ENCODE measurements around the gene STRN. TPM values are rescaled to one million over a fixed set of nuclear protein-coding genes. Genes with fewer than 3 reads are reported as not detected.
"Not testable (repeated sequence)": the region's sequence is repeated elsewhere in the genome, so short reads cannot be mapped to it uniquely, and the experiment has no call there.

Gene STRN
- total RNA-seq, 2 experiments from 2014 or later = 20.4 to 20.8 TPM

GRCh38 chr2:37005118-37005868, 39.0 kb upstream of the STRN start:
- Histone ChIP-seq H3K4me1 (ENCODE audit: insufficient read depth, low read length) (no peaks in the 10 kb centered on the region), H3K36me3 (ENCODE audit: insufficient read depth, low read length) (peaks cover 67% of the 10 kb centered on the region), H3K4me3 (ENCODE audit: low read length) (no peak overlapping the region), H3K27ac (ENCODE audit: low read depth in 1 of 2, low read length in 2 of 2) (no peak overlapping the region), H3K9me3 (ENCODE audit: control insufficient read depth in 1 of 2, insufficient read depth in 1 of 2, low read length in 2 of 2) (no peaks in the 10 kb centered on the region), H3K27me3 (ENCODE audit: control insufficient read depth in 1 of 2, insufficient read depth in 2 of 2, low read length in 2 of 2) (no peaks in the 10 kb centered on the region)
- H3K9me3 Mint-ChIP-seq = no peaks in the 10 kb centered on the region
- ChIA-PET CTCF (no interaction called here), POLR2A (no interaction called here)
- peak; percentile 50 for TF ChIP-seq CTCF (IDR thresholded peaks at IDR 0.05)
- H3K36me3 Mint-ChIP-seq (ENCODE audit: low read depth) = peaks cover 87% of the 10 kb centered on the region
- intact Hi-C loops (cut with DNase I, micrococcal nuclease) = loop anchor here (1.0 to 2.0 kb wide), 3 partner anchors 220 to 225 kb away; no protein-coding TSS in a partner anchor
- no peaks in the 10 kb centered on the region for H3K27me3 Mint-ChIP-seq
- ATAC-seq (ENCODE audit: poor library complexity) (peak; percentile 84), DNase-seq (peak in 4 of 14 experiments; percentile 18 to 45 (median 36))
- H3K27ac Mint-ChIP-seq = peak overlapping the region; percentile 50
- peaks cover 14% of the 10 kb centered on the region for H3K4me1 Mint-ChIP-seq (ENCODE audit: low read depth)
- H3K4me3 Mint-ChIP-seq = peak overlapping the region; percentile 64

- no peaks in the 10 kb centered on the region for H3K9me3 ChIP-seq (ENCODE audit: control insufficient read depth in 1 of 2, insufficient read depth in 1 of 2, low read length in 2 of 2)
- Mint-ChIP-seq H3K4me1 (ENCODE audit: low read depth) (peaks cover 11% of the 10 kb centered on the region), H3K4me3 (no peak overlapping the region), H3K27ac (no peak overlapping the region), H3K36me3 (ENCODE audit: low read depth) (peaks cover 86% of the 10 kb centered on the region), H3K27me3 (no peaks in the 10 kb centered on the region), H3K9me3 (no peaks in the 10 kb centered on the region)
- no peaks in the 10 kb centered on the region for H3K4me1 ChIP-seq (ENCODE audit: insufficient read depth, low read length)
- H3K27ac ChIP-seq (ENCODE audit: low read depth in 1 of 2, low read length in 2 of 2) = no peak overlapping the region
- no peak for TF ChIP-seq CTCF (IDR thresholded peaks at IDR 0.05)
- no peak overlapping the region for H3K4me3 ChIP-seq (ENCODE audit: low read length)
- ATAC-seq (ENCODE audit: poor library complexity) = no peak
- ChIA-PET POLR2A (interaction anchor here (0.7 kb wide), 1 partner anchor 47 kb away, joined by 3 read pairs; no protein-coding TSS in a partner anchor), CTCF (no interaction called here)
- intact Hi-C loops (cut with DNase I, micrococcal nuclease) = no loop called here
- H3K36me3 ChIP-seq (ENCODE audit: insufficient read depth, low read length) = peaks cover 85% of the 10 kb centered on the region
- DNase-seq = no peak
- H3K27me3 ChIP-seq (ENCODE audit: control insufficient read depth in 1 of 2, insufficient read depth in 2 of 2, low read length in 2 of 2) = no peaks in the 10 kb centered on the region
Observed at GRCh38 chr2:37000988-37001556, 34.7 kb upstream of the STRN start.

- peaks cover 82% of the 10 kb centered on the region for H3K36me3 ChIP-seq (ENCODE audit: insufficient read depth, low read length)
- POLR2A ChIA-PET = interaction anchor here (0.7 kb wide), 1 partner anchor 48 kb away, joined by 3 read pairs; no protein-coding TSS in a partner anchor
Observed at GRCh38 chr2:37000318-37000717, 34.0 kb upstream of the STRN start.

GRCh38 chr2:36999416-36999815, 33.1 kb upstream of the STRN start:
- H3K4me1 Mint-ChIP-seq (ENCODE audit: low read depth); H3K4me1 ChIP-seq (ENCODE audit: insufficient read depth, low read length); H3K9me3 Mint-ChIP-seq; CTCF ChIA-PET; DNase-seq; H3K27ac ChIP-seq (ENCODE audit: low read depth in 1 of 2, low read length in 2 of 2); H3K27ac Mint-ChIP-seq; H3K4me3 Mint-ChIP-seq; H3K4me3 ChIP-seq (ENCODE audit: low read length); ATAC-seq (ENCODE audit: poor library complexity); intact Hi-C loops (cut with DNase I, micrococcal nuclease); H3K27me3 Mint-ChIP-seq; POLR2A ChIA-PET; H3K9me3 ChIP-seq (ENCODE audit: control insufficient read depth in 1 of 2, insufficient read depth in 1 of 2, low read length in 2 of 2); H3K27me3 ChIP-seq (ENCODE audit: control insufficient read depth in 1 of 2, insufficient read depth in 2 of 2, low read length in 2 of 2): not testable (repeated sequence)
- H3K36me3 Mint-ChIP-seq (ENCODE audit: low read depth) = peaks cover 71% of the 10 kb centered on the region
- peaks cover 73% of the 10 kb centered on the region for H3K36me3 ChIP-seq (ENCODE audit: insufficient read depth, low read length)

More at GRCh38 chr2:37000318-37000717, 34.0 kb upstream of the STRN start:
- H3K4me1 Mint-ChIP-seq (ENCODE audit: low read depth) = peaks cover 6% of the 10 kb centered on the region
- TF ChIP-seq CTCF (IDR thresholded peaks at IDR 0.05) = no peak
- no peaks in the 10 kb centered on the region for H3K9me3 Mint-ChIP-seq
- intact Hi-C loops (cut with DNase I, micrococcal nuclease) = no loop called here
- H3K27me3 ChIP-seq (ENCODE audit: control insufficient read depth in 1 of 2, insufficient read depth in 2 of 2, low read length in 2 of 2) = no peaks in the 10 kb centered on the region
- no peaks in the 10 kb centered on the region for H3K9me3 ChIP-seq (ENCODE audit: control insufficient read depth in 1 of 2, insufficient read depth in 1 of 2, low read length in 2 of 2)
- no peak overlapping the region for H3K4me3 ChIP-seq (ENCODE audit: low read length)
- no peak overlapping the region for H3K27ac Mint-ChIP-seq
- DNase-seq = no peak
- no peak overlapping the region for H3K27ac ChIP-seq (ENCODE audit: low read depth in 1 of 2, low read length in 2 of 2)
- ATAC-seq (ENCODE audit: poor library complexity) = no peak
- no peaks in the 10 kb centered on the region for H3K27me3 Mint-ChIP-seq
- peaks cover 78% of the 10 kb centered on the region for H3K36me3 Mint-ChIP-seq (ENCODE audit: low read depth)
- no peaks in the 10 kb centered on the region for H3K4me1 ChIP-seq (ENCODE audit: insufficient read depth, low read length)
- H3K4me3 Mint-ChIP-seq = no peak overlapping the region
- CTCF ChIA-PET = no interaction called here

All from CD4-positive, alpha-beta T cell (primary cell).